Suppressor macrophage treated with lipopolysaccharide for 4 hours (primary cell): Measurements from ENCODE around the gene RASGEF1C.

Source experiments
- DNase-seq: peaks from one replicate; pipeline ENCODE4 v3.0.0-alpha.2; 2020

The RASGEF1C gene

DNA sequence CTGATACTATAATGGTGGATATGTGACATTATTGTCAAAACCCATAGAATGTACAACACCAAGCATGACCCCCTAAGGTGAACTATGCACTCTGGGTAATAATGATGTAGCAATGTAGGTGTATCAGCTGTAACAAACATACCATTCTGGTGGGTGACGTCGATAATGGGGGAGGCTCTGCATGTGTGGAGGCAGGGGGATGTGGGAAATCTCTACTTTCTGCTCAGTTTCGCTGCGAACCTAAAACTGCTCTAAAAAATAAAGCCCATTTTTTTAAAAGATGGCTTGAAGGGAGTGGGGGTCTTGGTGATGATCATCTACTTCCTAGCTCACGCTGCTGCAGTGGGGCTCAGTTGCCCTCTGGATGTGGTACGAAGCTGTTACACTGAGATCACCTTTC is 51.1 kb downstream of the RASGEF1C start:
- DNase-seq: no peak

GRCh38 chr5:180156141-180156540 is 52.9 kb downstream of the RASGEF1C start:
- no peak for DNase-seq

- DNase-seq: no peak
Observed at GRCh38 chr5:180155365-180155926, 53.6 kb downstream of the RASGEF1C start.

GRCh38 chr5:180154821-180155364 is 54.1 kb downstream of the RASGEF1C start:
- no peak for DNase-seq

GRCh38 chr5:180153991-180154390 is 55.0 kb downstream of the RASGEF1C start:
- no peak for DNase-seq

GRCh38 chr5:180153099-180153498 is 55.9 kb downstream of the RASGEF1C start:
- DNase-seq: no peak

DNA sequence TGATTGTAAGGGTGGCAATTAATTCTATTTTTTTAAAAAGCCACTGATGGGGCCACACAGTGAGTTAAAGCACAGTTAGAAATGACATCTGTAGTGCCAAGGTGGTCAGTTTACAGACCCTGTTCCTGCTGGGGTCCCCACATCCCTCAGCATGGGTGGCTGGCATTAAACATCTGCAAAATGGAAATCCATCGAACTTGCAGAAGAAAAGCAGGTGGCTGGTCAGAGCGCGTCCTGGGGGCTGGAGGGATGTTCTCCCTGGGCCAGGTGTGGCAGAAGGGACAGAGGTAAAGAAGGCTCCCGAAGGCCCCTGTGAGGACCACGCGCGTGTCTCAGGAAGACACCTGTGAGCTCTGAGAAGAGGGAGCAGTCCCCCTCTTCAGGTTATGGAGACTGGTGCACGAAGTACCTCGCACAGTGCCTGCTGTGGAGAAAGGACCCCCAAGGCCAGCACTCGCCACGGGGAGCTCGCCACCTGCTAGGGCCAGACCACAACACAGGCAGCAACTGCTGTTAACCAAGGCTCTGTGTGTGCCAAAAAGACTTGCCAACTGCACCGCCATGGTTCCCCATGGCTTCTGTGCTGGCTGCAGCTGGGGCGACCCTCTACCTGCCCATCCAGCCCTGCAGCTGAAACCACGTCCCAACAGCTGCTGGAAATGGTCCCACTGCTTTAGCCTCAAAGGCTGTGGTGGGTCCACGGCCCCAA is 65.2 kb downstream of the RASGEF1C start:
- DNase-seq: no peak

GRCh38 chr5:180142824-180143610 is 66.0 kb downstream of the RASGEF1C start:
- no peak for DNase-seq

GRCh38 chr5:180142021-180142765 is 66.8 kb downstream of the RASGEF1C start:
- no peak for DNase-seq

GRCh38 chr5:180141068-180141660 is 67.8 kb downstream of the RASGEF1C start:
- no peak for DNase-seq

DNA sequence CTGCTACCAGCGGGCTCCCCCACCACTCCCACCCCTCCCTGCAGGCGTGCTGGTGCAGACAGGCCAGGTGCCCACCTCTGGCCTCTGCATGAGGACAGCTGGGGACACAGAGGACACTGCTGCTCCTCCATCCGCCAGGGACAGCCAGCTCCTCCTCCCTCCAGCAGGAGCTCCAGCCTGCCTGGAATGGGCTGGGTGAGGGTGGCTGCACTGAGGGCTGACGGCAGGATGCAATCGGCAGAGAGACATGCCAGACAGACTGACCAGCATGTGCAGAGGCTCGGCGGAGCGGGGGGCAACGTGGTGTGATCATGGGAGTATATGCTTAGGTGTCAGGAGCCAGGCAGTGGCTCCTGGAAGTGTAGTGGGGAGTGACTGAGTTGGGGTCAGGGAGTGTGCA is 68.4 kb downstream of the RASGEF1C start:
- DNase-seq: no peak

- DNase-seq: no peak
Observed at GRCh38 chr5:180140079-180140554, 68.9 kb downstream of the RASGEF1C start.

GRCh38 chr5:180139731-180140055 is 69.3 kb downstream of the RASGEF1C start:
- no peak for DNase-seq

- DNase-seq: no peak
Observed at GRCh38 chr5:180138976-180139730, 69.9 kb downstream of the RASGEF1C start.

GRCh38 chr5:180138214-180138975 is 70.6 kb downstream of the RASGEF1C start:
- no peak for DNase-seq

DNA sequence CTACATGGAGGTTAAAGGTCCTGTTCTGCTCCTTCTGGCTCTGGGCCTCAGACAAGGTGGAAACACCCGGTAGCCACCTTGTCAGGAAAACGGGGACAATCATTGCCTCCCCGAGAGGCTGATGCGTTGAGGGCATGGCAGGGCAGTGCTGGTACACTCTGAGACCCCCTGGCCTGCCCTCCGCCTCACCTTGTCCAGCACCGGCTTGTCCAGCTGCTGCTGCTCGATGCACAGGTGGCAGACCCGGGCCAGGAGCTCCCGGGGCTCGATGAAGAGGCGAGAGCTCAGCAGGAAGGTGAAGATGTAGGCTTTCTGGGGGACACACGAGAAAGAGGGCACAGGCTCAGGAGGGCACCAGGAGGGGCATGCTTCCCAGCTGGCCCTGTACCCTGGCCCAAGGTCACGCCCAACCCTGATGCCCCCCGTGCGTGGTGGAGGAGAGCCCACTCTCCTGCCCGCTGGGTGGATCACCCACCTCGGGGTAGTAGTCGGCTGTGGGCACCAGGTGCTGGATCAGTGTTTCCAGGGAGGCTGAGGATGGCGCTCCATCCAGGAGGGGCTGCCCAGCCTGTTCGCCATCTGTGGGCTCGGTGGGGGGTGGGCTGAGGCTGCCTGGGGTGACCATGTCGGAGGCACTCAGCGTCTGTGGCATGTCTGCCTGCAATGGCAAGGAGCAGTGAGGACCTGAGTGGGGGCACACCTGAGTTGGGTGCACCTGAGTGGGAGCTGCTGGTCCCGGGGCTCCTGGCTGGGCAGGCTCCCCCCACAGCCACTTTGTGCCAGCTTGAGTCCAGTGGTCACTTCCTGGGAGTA is 71.4 kb downstream of the RASGEF1C start:
- no peak for DNase-seq

GRCh38 chr5:180136630-180137381 is 72.2 kb downstream of the RASGEF1C start:
- DNase-seq: no peak

GRCh38 chr5:180135967-180136629 is 72.9 kb downstream of the RASGEF1C start:
- no peak for DNase-seq
